SK-N-SH (cell line): ENCODE measurements around the gene UBE2D2. TPM values are rescaled to one million over a fixed set of nuclear protein-coding genes. Genes with fewer than 3 reads are reported as not detected.

ENCODE experiments used
- CTCF ChIA-PET: fragments of 300-600, 350-600 bp; formaldehyde crosslinking; extraction: SDS; loops from one replicate; lab custom pipeline; 2021; lab: Yijun Ruan, JAX
- POLR2A ChIA-PET: fragments of 350-600 bp; sonication (Branson Sonifier 250); formaldehyde crosslinking; extraction: SDS; loops from one replicate; lab custom pipeline; 2020; ENCODE audit warnings: antibody characterized with exemption, inconsistent platforms; lab: Yijun Ruan, JAX
- DNase-seq: peaks from one replicate; pipeline ENCODE4 v3.0.0; 2012
- H2AFZ ChIP-seq: fragments of 200-600 bp; sonication (generic); 2 replicates; pipeline ENCODE4 v1.8.1; 2016; ENCODE audit warnings: antibody characterized with exemption, mild to moderate bottlenecking, low read depth
- H3F3A ChIP-seq: fragments of 200-600 bp; sonication (generic); replicated peaks from 2 replicates; pipeline ENCODE3; 2016; ENCODE audit warnings: antibody characterized with exemption, mild to moderate bottlenecking; ENCODE audit not compliant: insufficient read depth
- H3K27ac ChIP-seq, 2 experiments: fragments of 200-500 bp in 1 of 2; fragments of 200-600 bp in 1 of 2; sonication (Bioruptor generic) in 1 of 2; sonication (generic), shearing (Covaris generic) in 1 of 2; 2 replicates each; pipeline versions ENCODE4 v1.5.1 to v1.6.1; 2014 to 2016; ENCODE audit warnings: low read depth in 2 of 2, inconsistent platforms in 1 of 2, low read length in 1 of 2, mild to moderate bottlenecking in 1 of 2, mixed read lengths in 1 of 2
- H3K27me3 ChIP-seq: fragments of 200-600 bp; sonication (generic), shearing (Covaris generic); 2 replicates; pipeline ENCODE4 v1.6.1; 2016; ENCODE audit warnings: mixed run types; ENCODE audit not compliant: insufficient read depth
- H3K36me3 ChIP-seq, 2 experiments: fragments of 200-500 bp in 1 of 2; fragments of 200-600 bp in 1 of 2; sonication (Bioruptor generic) in 1 of 2; sonication (generic) in 1 of 2; replicated peaks in 1 of 2; 2 replicates each; pipeline versions ENCODE3 to v1.5.1; 2014 to 2016; ENCODE audit warnings: low read length in 1 of 2, mild to moderate bottlenecking in 1 of 2; ENCODE audit not compliant: insufficient read depth in 2 of 2, control insufficient read depth in 1 of 2
- H3K4me1 ChIP-seq, 2 experiments: fragments of 200-500 bp in 1 of 2; fragments of 200-600 bp in 1 of 2; sonication (Bioruptor generic) in 1 of 2; sonication (generic), shearing (Covaris generic) in 1 of 2; 2 replicates each; pipeline versions ENCODE4 v1.5.1 to v1.6.1; 2014 to 2016; ENCODE audit warnings: low read depth in 1 of 2, low read length in 1 of 2, mixed run types in 1 of 2; ENCODE audit not compliant: insufficient read depth in 2 of 2, control insufficient read depth in 1 of 2
- H3K4me2 ChIP-seq: fragments of 200-600 bp; sonication (generic), shearing (Covaris generic); 2 replicates; pipeline ENCODE4 v1.6.1; 2017; ENCODE audit warnings: mixed run types
- H3K4me3 ChIP-seq, 2 experiments: fragments of 200-500 bp in 1 of 2; fragments of 200-600 bp in 1 of 2; sonication (Bioruptor generic) in 1 of 2; sonication (generic), shearing (Covaris generic) in 1 of 2; 2 replicates each; pipeline versions ENCODE4 v1.5.1 to v1.8.1; 2014 to 2016; ENCODE audit warnings: low read depth in 2 of 2, inconsistent platforms in 1 of 2, low read length in 1 of 2, mild to moderate bottlenecking in 1 of 2, mixed read lengths in 1 of 2, moderate library complexity in 1 of 2
- H3K79me2 ChIP-seq: fragments of 200-600 bp; sonication (generic); 2 replicates; pipeline ENCODE4 v1.8.1; 2017; ENCODE audit warnings: mild to moderate bottlenecking; ENCODE audit not compliant: insufficient read depth
- H3K9ac ChIP-seq: fragments of 200-600 bp; sonication (generic); 2 replicates; pipeline ENCODE4 v1.6.1; 2017; ENCODE audit warnings: mixed run types
- H3K9me2 ChIP-seq: fragments of 200-600 bp; sonication (generic); 2 replicates; pipeline ENCODE4 v1.6.1; 2017; ENCODE audit warnings: mixed run types
- H3K9me3 ChIP-seq: fragments of 200-600 bp; sonication (generic); 2 replicates; pipeline ENCODE4 v1.6.1; 2017; ENCODE audit warnings: mixed run types, mild to moderate bottlenecking, moderate library complexity
- H4K20me1 ChIP-seq: fragments of 200-600 bp; sonication (generic); 2 replicates; pipeline ENCODE4 v1.6.1; 2017; ENCODE audit warnings: mild to moderate bottlenecking, mixed run types; ENCODE audit not compliant: insufficient read depth
- EP300 ChIP-seq, 2 experiments: IDR thresholded peaks; 2 replicates each; pipeline versions ENCODE4 v1.4.0 to v1.6.1; 2012; ENCODE audit warnings: borderline replicate concordance in 1 of 2, low read depth in 1 of 2, low read length in 1 of 2
- FOXJ3 ChIP-seq: sonication (generic); formaldehyde crosslinking; IDR thresholded peaks from 2 replicates; pipeline ENCODE4 v1.5.1; 2020; ENCODE audit warnings: mild to moderate bottlenecking, missing genetic modification reagents
- GABPA ChIP-seq: IDR thresholded peaks from 2 replicates; pipeline ENCODE4 v1.4.0; 2012; ENCODE audit warnings: low read depth, mild to moderate bottlenecking
- GATA2 ChIP-seq: sonication (generic); formaldehyde crosslinking; IDR thresholded peaks from 2 replicates; pipeline ENCODE4 v1.5.0; 2020; ENCODE audit warnings: mild to moderate bottlenecking, missing genetic modification reagents
- JUND ChIP-seq: IDR thresholded peaks from 2 replicates; pipeline ENCODE4 v1.4.0; 2012
- MEF2A ChIP-seq: IDR thresholded peaks from 2 replicates; pipeline ENCODE4 v1.4.0; 2012; ENCODE audit warnings: low read depth, borderline replicate concordance
- NFIC ChIP-seq: IDR thresholded peaks from 2 replicates; pipeline ENCODE4 v1.4.0; 2012; ENCODE audit warnings: borderline replicate concordance
- RFX5 ChIP-seq: IDR thresholded peaks from 2 replicates; pipeline ENCODE4 v1.6.1; 2012; ENCODE audit warnings: mild to moderate bottlenecking, improper control_type of control experiment, low read length
- TCF12 ChIP-seq: IDR thresholded peaks from 2 replicates; pipeline ENCODE4 v1.4.0; 2012
- TEAD4 ChIP-seq: IDR thresholded peaks from 2 replicates; pipeline ENCODE4 v1.4.0; 2012; ENCODE audit warnings: mild to moderate bottlenecking, borderline replicate concordance; ENCODE audit not compliant: insufficient read depth
- YY1 ChIP-seq: IDR thresholded peaks from 2 replicates; pipeline ENCODE4 v1.4.0; 2012; ENCODE audit warnings: low read depth, mild to moderate bottlenecking
- WGBS: methylation state at CpG from one replicate; pipeline ENCODE4 v1.1.6; 2017; ENCODE audit warnings: low lambda C conversion rate; 5-methylcytosine and 5-hydroxymethylcytosine counted together
- polyA plus RNA-seq, 3 experiments: library from polyadenylated mRNA; depleted of rRNA; stranded (reverse); fragments of >200 nt; gene quantifications; 2 replicates each; pipeline ENCODE4 v1.2.3, GENCODE V29; 2012
- TF ChIP-seq, protein P1 (sequence below): fragments of 150-350 bp; IDR thresholded peaks from 2 replicates; pipeline ENCODE4 v1.6.1; 2017; ENCODE audit warnings: antibody characterized with exemption, low read length, low read depth, borderline replicate concordance
- TF ChIP-seq, protein P2 (sequence below): IDR thresholded peaks from 2 replicates; pipeline ENCODE4 v1.4.0; 2012; ENCODE audit warnings: low read depth, borderline replicate concordance
- TF ChIP-seq, protein P3 (sequence below): fragments of 200-600 bp; sonication (generic); IDR thresholded peaks from 2 replicates; pipeline ENCODE4 v1.6.1; 2017; ENCODE audit warnings: antibody characterized with exemption, mild to moderate bottlenecking, moderate library complexity

UBE2D2 gene
- polyA plus RNA-seq, 1 of the 3 experiments (the other 2 are of a cell fraction), result 24.5 TPM

GRCh38 chr5:139575313-139575646 is 14.1 kb downstream of the UBE2D2 start (continued):
- TF ChIP-seq GABPA, result no peak
- TF ChIP-seq, protein P1, sequence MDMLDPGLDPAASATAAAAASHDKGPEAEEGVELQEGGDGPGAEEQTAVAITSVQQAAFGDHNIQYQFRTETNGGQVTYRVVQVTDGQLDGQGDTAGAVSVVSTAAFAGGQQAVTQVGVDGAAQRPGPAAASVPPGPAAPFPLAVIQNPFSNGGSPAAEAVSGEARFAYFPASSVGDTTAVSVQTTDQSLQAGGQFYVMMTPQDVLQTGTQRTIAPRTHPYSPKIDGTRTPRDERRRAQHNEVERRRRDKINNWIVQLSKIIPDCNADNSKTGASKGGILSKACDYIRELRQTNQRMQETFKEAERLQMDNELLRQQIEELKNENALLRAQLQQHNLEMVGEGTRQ, result no peak
- no peak for TF ChIP-seq FOXJ3 (CRISPR knock-in tag)
- TF ChIP-seq, all 33 proteins: peak for 0

GRCh38 chr5:139575751-139576150 is 14.6 kb downstream of the UBE2D2 start:
- no peaks in the 10 kb centered on the region for H3K9me3 ChIP-seq
- peaks cover 100% of the 10 kb centered on the region for H3K79me2 ChIP-seq
- no peak overlapping the region for H3K9ac ChIP-seq
- no peak for DNase-seq
- no peaks in the 10 kb centered on the region for H3K27me3 ChIP-seq
- POLR2A ChIA-PET, result no interaction called here
- no peaks in the 10 kb centered on the region for H3K9me2 ChIP-seq
- H2AFZ ChIP-seq, result no peak overlapping the region
- H3F3A ChIP-seq, result peaks cover 22% of the 10 kb centered on the region
- H3K4me3 ChIP-seq, result no peak overlapping the region
- no peak overlapping the region for H3K27ac ChIP-seq
- TF ChIP-seq YY1 (no peak), GATA2 (CRISPR knock-in tag) (no peak), EP300 (IDR thresholded peaks at IDR 0.05; ENCODE audit: borderline replicate concordance in 1 of 2, low read depth in 1 of 2, low read length in 1 of 2) (no peak), JUND (no peak), RFX5 (no peak), NFIC (no peak), TCF12 (no peak), TEAD4 (no peak), MEF2A (no peak)
- TF ChIP-seq, protein P2, sequence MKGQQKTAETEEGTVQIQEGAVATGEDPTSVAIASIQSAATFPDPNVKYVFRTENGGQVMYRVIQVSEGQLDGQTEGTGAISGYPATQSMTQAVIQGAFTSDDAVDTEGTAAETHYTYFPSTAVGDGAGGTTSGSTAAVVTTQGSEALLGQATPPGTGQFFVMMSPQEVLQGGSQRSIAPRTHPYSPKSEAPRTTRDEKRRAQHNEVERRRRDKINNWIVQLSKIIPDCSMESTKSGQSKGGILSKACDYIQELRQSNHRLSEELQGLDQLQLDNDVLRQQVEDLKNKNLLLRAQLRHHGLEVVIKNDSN, result no peak
- TF ChIP-seq, protein P1, result no peak
- TF ChIP-seq, protein P3, sequence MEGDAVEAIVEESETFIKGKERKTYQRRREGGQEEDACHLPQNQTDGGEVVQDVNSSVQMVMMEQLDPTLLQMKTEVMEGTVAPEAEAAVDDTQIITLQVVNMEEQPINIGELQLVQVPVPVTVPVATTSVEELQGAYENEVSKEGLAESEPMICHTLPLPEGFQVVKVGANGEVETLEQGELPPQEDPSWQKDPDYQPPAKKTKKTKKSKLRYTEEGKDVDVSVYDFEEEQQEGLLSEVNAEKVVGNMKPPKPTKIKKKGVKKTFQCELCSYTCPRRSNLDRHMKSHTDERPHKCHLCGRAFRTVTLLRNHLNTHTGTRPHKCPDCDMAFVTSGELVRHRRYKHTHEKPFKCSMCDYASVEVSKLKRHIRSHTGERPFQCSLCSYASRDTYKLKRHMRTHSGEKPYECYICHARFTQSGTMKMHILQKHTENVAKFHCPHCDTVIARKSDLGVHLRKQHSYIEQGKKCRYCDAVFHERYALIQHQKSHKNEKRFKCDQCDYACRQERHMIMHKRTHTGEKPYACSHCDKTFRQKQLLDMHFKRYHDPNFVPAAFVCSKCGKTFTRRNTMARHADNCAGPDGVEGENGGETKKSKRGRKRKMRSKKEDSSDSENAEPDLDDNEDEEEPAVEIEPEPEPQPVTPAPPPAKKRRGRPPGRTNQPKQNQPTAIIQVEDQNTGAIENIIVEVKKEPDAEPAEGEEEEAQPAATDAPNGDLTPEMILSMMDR, result no peak
- TF ChIP-seq, all 33 proteins: peak for 0
- CTCF ChIA-PET, result interaction anchor here (0.6 to 3.9 kb wide), 12 partner anchors 11 to 393 kb away, joined by 3 to 48 read pairs (median 5); partner anchors contain the start of gene UBE2D2
- Histone ChIP-seq H4K20me1 (peaks cover 95% of the 10 kb centered on the region), H3K4me2 (no peak overlapping the region), H3K4me1 (no peaks in the 10 kb centered on the region; a peak in 2 of 4 replicates), H3K36me3 (peaks cover 0 to 14% of the 10 kb centered on the region in 2 experiments)
- 92% methylated on average over 4 of the region's 4 CpGs for WGBS
